A549 (cell line): ENCODE measurements around the gene ATP6V0A4. TPM values are rescaled to one million over a fixed set of nuclear protein-coding genes. Genes with fewer than 3 reads are reported as not detected.

Experiments
- ATAC-seq, 2 experiments: fragments of 200-7000 bp in 1 of 2; fragments of >200 bp in 1 of 2; cut with Nextera tagmentation in 1 of 2; cut with Tn5 transposase in 1 of 2; 3 replicates each; pipeline versions ENCODE4 v1.8.0 to v1.9.1; 2018 to 2020; ENCODE audit warnings: mild to moderate bottlenecking in 1 of 2, moderate library complexity in 1 of 2
- CTCF ChIA-PET: fragments of 300-600 bp; sonication (Branson Sonifier 250); formaldehyde crosslinking; extraction: SDS; loops from one replicate; lab custom pipeline; 2021; ENCODE audit warnings: antibody characterized with exemption, inconsistent platforms; lab: Yijun Ruan, JAX
- POLR2A ChIA-PET: fragments of 350-600 bp; formaldehyde crosslinking; extraction: SDS; loops from one replicate; lab custom pipeline; 2021; ENCODE audit warnings: antibody characterized with exemption, inconsistent platforms; lab: Yijun Ruan, JAX
- DNase-seq, 2 experiments: peaks; one replicate each; pipeline versions ENCODE4 v3.0.0 to v3.0.0-alpha.2; 2011 to 2016; ENCODE audit warnings: low read depth in 1 of 2, low spot score in 1 of 2
- FAIRE-seq: peaks from 2 replicates; lab custom pipeline; 2011; peaks lifted over from hg19 to GRCh38; lab: Jason Lieb, UNC
- H3K27ac ChIP-seq, 2 experiments: fragments of >200 bp; sonication (Bioruptor Twin); formaldehyde crosslinking; 3 replicates each; pipeline ENCODE4 v1.5.1; 2016 to 2017
- H3K4me1 ChIP-seq: fragments of >200 bp; sonication (Bioruptor Twin); formaldehyde crosslinking; 3 replicates; pipeline ENCODE4 v1.6.1; 2016
- H3K4me2 ChIP-seq: fragments of >200 bp; sonication (Bioruptor Twin); formaldehyde crosslinking; 3 replicates; pipeline ENCODE4 v1.6.1; 2016
- H3K4me3 ChIP-seq: fragments of >200 bp; sonication (Bioruptor Twin); formaldehyde crosslinking; 3 replicates; pipeline ENCODE4 v1.5.1; 2016
- H3K9me3 ChIP-seq: fragments of >200 bp; sonication (Bioruptor Twin); formaldehyde crosslinking; 3 replicates; pipeline ENCODE4 v1.6.1; 2016
- CHD4 ChIP-seq: fragments of 200-600 bp; sonication (generic); IDR thresholded peaks from 2 replicates; pipeline ENCODE4 v1.6.1; 2016; ENCODE audit warnings: antibody characterized with exemption, mild to moderate bottlenecking, borderline replicate concordance
- FOSL2 ChIP-seq, 2 experiments: fragments of 450-650 bp in 1 of 2; fragments of >200 bp in 1 of 2; sonication (Bioruptor Twin) in 1 of 2; formaldehyde crosslinking; IDR thresholded peaks; 2 replicates each; pipeline versions ENCODE4 v1.5.0 to v1.6.1; 2016 to 2020; ENCODE audit warnings: mild to moderate bottlenecking in 1 of 2, moderate library complexity in 1 of 2
- FOXS1 ChIP-seq: fragments of 250-450 bp; sonication (Bioruptor Pico); IDR thresholded peaks from 2 replicates; pipeline ENCODE4 v1.5.0; 2020; ENCODE audit warnings: mild to moderate bottlenecking, moderate library complexity
- GATA3 ChIP-seq: IDR thresholded peaks from 2 replicates; pipeline ENCODE4 v1.6.1; 2012; ENCODE audit warnings: borderline replicate concordance
- HOXA7 ChIP-seq: fragments of 250-450 bp; sonication (Bioruptor Pico); IDR thresholded peaks from 2 replicates; pipeline ENCODE4 v1.5.0; 2020; ENCODE audit warnings: mild to moderate bottlenecking, moderate library complexity
- NR3C1 ChIP-seq: fragments of >200 bp; sonication (Bioruptor Twin); formaldehyde crosslinking; IDR thresholded peaks from 3 replicates; pipeline ENCODE4 v1.6.1; 2017
- POLR2AphosphoS2 ChIP-seq: conservative IDR thresholded peaks from 2 replicates; pipeline ENCODE4 v1.6.1; 2012; ENCODE audit warnings: low read length, improper control_type of control experiment, inconsistent platforms
- RARB ChIP-seq: fragments of 250-450 bp; sonication (Bioruptor Pico); IDR thresholded peaks from 2 replicates; pipeline ENCODE4 v1.8.0; 2021; ENCODE audit warnings: mild to moderate bottlenecking, moderate library complexity
- RFX5 ChIP-seq: fragments of 450-650 bp; IDR thresholded peaks from 2 replicates; pipeline ENCODE4 v1.7.1; 2014; ENCODE audit warnings: antibody characterized with exemption, mild to moderate bottlenecking, moderate library complexity
- TFCP2L1 ChIP-seq: fragments of 250-450 bp; sonication (Bioruptor Pico); IDR thresholded peaks from 2 replicates; pipeline ENCODE4 v1.5.0; 2021; ENCODE audit warnings: mild to moderate bottlenecking
- ZC3H11A ChIP-seq: fragments of 450-650 bp; IDR thresholded peaks from 2 replicates; pipeline ENCODE4 v1.6.1; 2014; ENCODE audit warnings: antibody characterized with exemption, mild to moderate bottlenecking
- ZSCAN20 ChIP-seq: fragments of 250-450 bp; sonication (Bioruptor Pico); IDR thresholded peaks from 2 replicates; pipeline ENCODE4 v1.8.0; 2022; ENCODE audit warnings: mild to moderate bottlenecking, moderate library complexity
- WGBS: methylation state at CpG from one replicate; pipeline ENCODE4 v1.1.6; 2017; ENCODE audit errors: missing lambda C conversion rate; 5-methylcytosine and 5-hydroxymethylcytosine counted together
- polyA plus RNA-seq, 4 experiments: library from polyadenylated mRNA; depleted of rRNA in 3 of 4; stranded (reverse); fragments of >200 nt; fragmentation: RNase III in 1 of 4; extraction: RNeasy Plus Mini Kit Qiagen cat#74134 plus additional on column Dnase treatment in 1 of 4; gene quantifications; 2 replicates in 3 of 4; 3 replicates in 1 of 4; pipeline ENCODE4 v1.2.3, GENCODE V29; 2011 to 2017
- TF ChIP-seq, protein P1 (sequence below): fragments of 200-600 bp; sonication (generic); IDR thresholded peaks from 2 replicates; pipeline ENCODE4 v1.6.1; 2016; ENCODE audit warnings: antibody characterized with exemption, mild to moderate bottlenecking, moderate library complexity
- TF ChIP-seq, protein P2 (sequence below): fragments of 150-350 bp; IDR thresholded peaks from 2 replicates; pipeline ENCODE4 v1.6.1; 2014; ENCODE audit warnings: low read depth, mild to moderate bottlenecking, low read length
- TF ChIP-seq, protein P3 (sequence below): fragments of 250-450 bp; sonication (Bioruptor Pico); IDR thresholded peaks from 2 replicates; pipeline ENCODE4 v1.5.0; 2021; ENCODE audit warnings: mild to moderate bottlenecking, moderate library complexity, borderline replicate concordance

Gene ATP6V0A4
- polyA plus RNA-seq, 2 of the 4 experiments (the other 2 are of a cell fraction): 0.09 to 0.25 TPM

DNA sequence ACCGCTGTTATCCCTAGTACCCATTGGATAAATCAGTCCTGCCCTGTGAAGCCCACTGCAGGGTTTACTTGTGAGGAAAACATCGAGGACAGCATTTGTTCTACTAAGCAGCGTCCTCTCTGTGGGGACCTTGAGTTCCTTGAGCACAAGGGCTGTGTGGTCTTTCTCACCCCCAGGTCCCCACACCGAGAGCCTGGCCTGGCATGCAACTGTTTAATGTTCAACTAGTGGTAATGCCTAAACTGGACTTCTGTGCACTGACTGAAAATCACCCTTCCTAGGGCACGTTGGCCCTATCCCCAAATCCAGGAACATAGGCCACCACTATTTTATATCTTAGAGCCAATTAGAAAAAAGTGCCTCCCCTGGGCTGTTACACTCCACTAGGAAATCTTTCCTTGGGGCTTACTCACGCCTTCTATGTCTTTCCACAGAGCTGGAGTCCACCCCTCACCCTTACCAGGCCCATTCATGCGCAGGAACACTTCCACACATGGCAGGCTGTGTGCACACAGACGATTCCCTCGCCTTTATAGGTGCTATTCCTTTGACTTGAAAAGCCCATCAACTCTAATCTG lies 1.9 kb downstream of the ATP6V0A4 start (continued):
- TF ChIP-seq, protein P1, sequence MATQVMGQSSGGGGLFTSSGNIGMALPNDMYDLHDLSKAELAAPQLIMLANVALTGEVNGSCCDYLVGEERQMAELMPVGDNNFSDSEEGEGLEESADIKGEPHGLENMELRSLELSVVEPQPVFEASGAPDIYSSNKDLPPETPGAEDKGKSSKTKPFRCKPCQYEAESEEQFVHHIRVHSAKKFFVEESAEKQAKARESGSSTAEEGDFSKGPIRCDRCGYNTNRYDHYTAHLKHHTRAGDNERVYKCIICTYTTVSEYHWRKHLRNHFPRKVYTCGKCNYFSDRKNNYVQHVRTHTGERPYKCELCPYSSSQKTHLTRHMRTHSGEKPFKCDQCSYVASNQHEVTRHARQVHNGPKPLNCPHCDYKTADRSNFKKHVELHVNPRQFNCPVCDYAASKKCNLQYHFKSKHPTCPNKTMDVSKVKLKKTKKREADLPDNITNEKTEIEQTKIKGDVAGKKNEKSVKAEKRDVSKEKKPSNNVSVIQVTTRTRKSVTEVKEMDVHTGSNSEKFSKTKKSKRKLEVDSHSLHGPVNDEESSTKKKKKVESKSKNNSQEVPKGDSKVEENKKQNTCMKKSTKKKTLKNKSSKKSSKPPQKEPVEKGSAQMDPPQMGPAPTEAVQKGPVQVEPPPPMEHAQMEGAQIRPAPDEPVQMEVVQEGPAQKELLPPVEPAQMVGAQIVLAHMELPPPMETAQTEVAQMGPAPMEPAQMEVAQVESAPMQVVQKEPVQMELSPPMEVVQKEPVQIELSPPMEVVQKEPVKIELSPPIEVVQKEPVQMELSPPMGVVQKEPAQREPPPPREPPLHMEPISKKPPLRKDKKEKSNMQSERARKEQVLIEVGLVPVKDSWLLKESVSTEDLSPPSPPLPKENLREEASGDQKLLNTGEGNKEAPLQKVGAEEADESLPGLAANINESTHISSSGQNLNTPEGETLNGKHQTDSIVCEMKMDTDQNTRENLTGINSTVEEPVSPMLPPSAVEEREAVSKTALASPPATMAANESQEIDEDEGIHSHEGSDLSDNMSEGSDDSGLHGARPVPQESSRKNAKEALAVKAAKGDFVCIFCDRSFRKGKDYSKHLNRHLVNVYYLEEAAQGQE: no peak
- TF ChIP-seq ZSCAN20 (CRISPR knock-in tag): no peak
- no peak for TF ChIP-seq HOXA7 (CRISPR knock-in tag)

DNA sequence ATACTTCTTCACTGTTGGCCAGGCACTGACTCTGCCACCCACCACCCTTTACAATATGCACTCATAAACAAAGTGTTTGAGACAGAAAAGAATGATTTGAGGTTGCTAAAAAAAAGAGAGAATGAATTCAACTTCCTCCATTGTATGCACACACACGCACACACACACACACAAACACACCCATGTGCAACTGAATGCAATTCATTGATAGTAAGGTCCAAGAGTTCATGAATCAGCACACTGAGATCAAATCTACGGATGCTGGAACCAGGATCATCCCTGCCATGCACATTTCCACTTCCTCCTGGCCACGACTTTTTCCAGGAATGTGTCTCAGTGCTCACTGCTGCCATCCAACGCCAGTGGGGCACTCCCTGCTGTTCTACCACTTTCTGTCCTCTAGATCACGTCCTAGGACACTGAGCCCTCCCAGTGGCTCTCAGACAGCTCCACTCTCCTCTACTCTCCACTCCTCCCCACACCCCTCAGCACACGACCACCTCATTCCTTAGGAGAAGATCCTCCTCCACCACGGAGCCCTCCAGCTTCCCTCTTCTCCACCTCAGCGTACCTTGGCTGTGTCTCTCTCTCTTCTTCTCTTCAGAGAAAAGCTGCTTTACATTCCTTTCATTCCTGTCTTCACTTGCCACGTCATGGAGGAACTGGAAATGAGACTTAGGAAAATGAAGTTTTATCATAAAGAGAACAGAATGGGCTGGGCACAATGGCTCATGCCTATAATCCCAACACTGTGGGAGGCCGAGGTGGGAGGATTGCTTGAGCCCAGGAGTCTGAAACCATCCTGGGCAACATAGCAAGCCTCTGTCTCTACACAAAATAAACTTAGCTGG lies 12.2 kb downstream of the ATP6V0A4 start:
- Histone ChIP-seq H3K4me1 (peaks cover 10% of the 10 kb centered on the region), H3K4me3 (no peak overlapping the region), H3K9me3 (0 out of 3 replicates have a peak, but pooled peaks cover 4% of the 10 kb centered on the region), H3K27ac (peak overlapping the region; percentile 54 to 68; a peak in 5 of 6 replicates), H3K4me2 (peak overlapping the region; percentile 67)
- TF ChIP-seq CHD4 (no peak), RFX5 (no peak), NR3C1 (no peak), FOSL2 (IDR thresholded peaks at IDR 0.05) (no peak), FOSL2 (CRISPR knock-in tag; IDR thresholded peaks at IDR 0.05) (no peak)
- TF ChIP-seq, protein P2, sequence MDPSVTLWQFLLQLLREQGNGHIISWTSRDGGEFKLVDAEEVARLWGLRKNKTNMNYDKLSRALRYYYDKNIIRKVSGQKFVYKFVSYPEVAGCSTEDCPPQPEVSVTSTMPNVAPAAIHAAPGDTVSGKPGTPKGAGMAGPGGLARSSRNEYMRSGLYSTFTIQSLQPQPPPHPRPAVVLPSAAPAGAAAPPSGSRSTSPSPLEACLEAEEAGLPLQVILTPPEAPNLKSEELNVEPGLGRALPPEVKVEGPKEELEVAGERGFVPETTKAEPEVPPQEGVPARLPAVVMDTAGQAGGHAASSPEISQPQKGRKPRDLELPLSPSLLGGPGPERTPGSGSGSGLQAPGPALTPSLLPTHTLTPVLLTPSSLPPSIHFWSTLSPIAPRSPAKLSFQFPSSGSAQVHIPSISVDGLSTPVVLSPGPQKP: no peak
- POLR2A ChIA-PET: no interaction called here
- CTCF ChIA-PET: interaction anchor here (1.0 to 1.3 kb wide), 2 partner anchors 10 to 13 kb away, joined by 3 read pairs; no protein-coding TSS in a partner anchor
- FAIRE-seq (no peak), ATAC-seq (peak; percentile 96 to 97), DNase-seq (peak; percentile 44 to 59)
- 19% methylated on average over 10 of the region's 10 CpGs for WGBS

DNA sequence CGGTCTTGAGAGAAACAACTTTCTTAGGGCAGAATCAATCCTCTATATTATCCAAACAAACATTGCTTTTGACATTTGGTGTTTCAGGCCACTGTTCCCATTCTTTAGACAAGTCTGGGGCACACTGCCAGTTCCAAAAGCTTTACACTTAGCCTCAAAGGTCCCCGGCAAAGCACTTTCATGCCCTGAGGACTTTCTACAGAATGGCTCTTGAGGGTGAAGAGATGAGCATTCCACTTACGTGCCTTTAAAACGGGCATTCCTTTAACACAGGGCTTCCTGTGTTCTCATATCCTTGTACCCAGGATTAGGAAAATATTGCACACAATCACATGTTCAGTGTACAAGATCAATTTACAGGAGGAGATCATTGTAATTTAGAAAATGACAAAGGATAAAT lies 13.3 kb downstream of the ATP6V0A4 start:
- Histone ChIP-seq H3K4me1 (peaks cover 10% of the 10 kb centered on the region), H3K4me2 (no peak overlapping the region), H3K9me3 (0 out of 3 replicates have a peak, but pooled peaks cover 4% of the 10 kb centered on the region), H3K27ac (no peak overlapping the region), H3K4me3 (no peak overlapping the region)
- DNase-seq: no peak
- ChIA-PET CTCF (interaction anchor here (0.6 to 1.3 kb wide), 5 partner anchors 9 to 934 kb away, joined by 3 to 5 read pairs (median 3); no protein-coding TSS in a partner anchor), POLR2A (no interaction called here)
- TF ChIP-seq, protein P2: no peak
- no peak for TF ChIP-seq RFX5
- no peak for TF ChIP-seq ZSCAN20 (CRISPR knock-in tag)
- TF ChIP-seq HOXA7 (CRISPR knock-in tag): no peak
- no peak for TF ChIP-seq RARB
- TF ChIP-seq TFCP2L1 (CRISPR knock-in tag): no peak
- TF ChIP-seq, protein P3, sequence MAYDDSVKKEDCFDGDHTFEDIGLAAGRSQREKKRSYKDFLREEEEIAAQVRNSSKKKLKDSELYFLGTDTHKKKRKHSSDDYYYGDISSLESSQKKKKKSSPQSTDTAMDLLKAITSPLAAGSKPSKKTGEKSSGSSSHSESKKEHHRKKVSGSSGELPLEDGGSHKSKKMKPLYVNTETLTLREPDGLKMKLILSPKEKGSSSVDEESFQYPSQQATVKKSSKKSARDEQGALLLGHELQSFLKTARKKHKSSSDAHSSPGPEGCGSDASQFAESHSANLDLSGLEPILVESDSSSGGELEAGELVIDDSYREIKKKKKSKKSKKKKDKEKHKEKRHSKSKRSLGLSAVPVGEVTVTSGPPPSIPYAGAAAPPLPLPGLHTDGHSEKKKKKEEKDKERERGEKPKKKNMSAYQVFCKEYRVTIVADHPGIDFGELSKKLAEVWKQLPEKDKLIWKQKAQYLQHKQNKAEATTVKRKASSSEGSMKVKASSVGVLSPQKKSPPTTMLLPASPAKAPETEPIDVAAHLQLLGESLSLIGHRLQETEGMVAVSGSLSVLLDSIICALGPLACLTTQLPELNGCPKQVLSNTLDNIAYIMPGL (CRISPR knock-in tag): no peak
- TF ChIP-seq GATA3: no peak
- TF ChIP-seq FOXS1 (CRISPR knock-in tag): no peak
- no peak for TF ChIP-seq POLR2AphosphoS2
- no peak for TF ChIP-seq ZC3H11A
- no peak for ATAC-seq
- 62% methylated on average over 4 of the region's 4 CpGs for WGBS
- FAIRE-seq: no peak
